HEK293 (cell line): ENCODE data around the gene MPC1.

Source experiments
- CTCF ChIA-PET: fragments of 350-600 bp; formaldehyde crosslinking; extraction: SDS; loops from one replicate; lab custom pipeline; 2021; ENCODE audit warnings: antibody characterized with exemption; lab: Yijun Ruan, JAX
- POLR2A ChIA-PET: fragments of 300-600 bp; formaldehyde crosslinking; extraction: SDS; loops from one replicate; lab custom pipeline; 2020; ENCODE audit warnings: antibody characterized with exemption, inconsistent platforms; lab: Yijun Ruan, JAX
- H3K27ac ChIP-seq: fragments of 200-500 bp; sonication (Bioruptor generic); 2 replicates; pipeline ENCODE4 v1.5.1; 2014; ENCODE audit warnings: low read depth, low read length, control low read depth, inconsistent platforms; ENCODE audit errors: extremely low read depth
- H3K36me3 ChIP-seq, 2 experiments: fragments of 200-500 bp in 1 of 2; sonication (Bioruptor generic) in 1 of 2; 1 replicate in 1 of 2; 2 replicates in 1 of 2; pipeline ENCODE4 v1.5.1; 2014 to 2017; ENCODE audit warnings: inconsistent platforms in 2 of 2, low read length in 2 of 2; ENCODE audit not compliant: control insufficient read depth in 2 of 2, insufficient read depth in 1 of 2
- H3K4me1 ChIP-seq: fragments of 200-500 bp; sonication (Bioruptor generic); 2 replicates; pipeline ENCODE4 v1.5.1; 2014; ENCODE audit warnings: mild to moderate bottlenecking, low read length, inconsistent platforms; ENCODE audit not compliant: control insufficient read depth, insufficient read depth
- H3K4me3 ChIP-seq: 2 replicates; pipeline ENCODE4 v1.5.1; 2011; ENCODE audit warnings: low read depth, mild to moderate bottlenecking, control low read depth, low read length, moderate library complexity
- H3K9me3 ChIP-seq: fragments of 200-500 bp; sonication (Bioruptor generic); 2 replicates; pipeline ENCODE4 v1.5.1; 2014; ENCODE audit warnings: low read depth, low read length, inconsistent platforms; ENCODE audit not compliant: control insufficient read depth, insufficient read depth
- FEZF1 ChIP-seq: fragments of 450-650 bp; formaldehyde crosslinking; IDR thresholded peaks from 2 replicates; pipeline ENCODE4 v1.5.1; 2016; ENCODE audit warnings: missing biosample characterization, missing genetic modification characterization
- GLI4 ChIP-seq: fragments of 450-650 bp; formaldehyde crosslinking; IDR thresholded peaks from 2 replicates; pipeline ENCODE4 v1.5.1; 2016; ENCODE audit warnings: missing biosample characterization, missing genetic modification characterization
- IKZF3 ChIP-seq: fragments of 450-650 bp; IDR thresholded peaks from 2 replicates; pipeline ENCODE4 v1.5.0; 2018; ENCODE audit warnings: missing biosample characterization, mild to moderate bottlenecking, missing genetic modification characterization, moderate library complexity
- KLF1 ChIP-seq: fragments of 450-650 bp; formaldehyde crosslinking; IDR thresholded peaks from 2 replicates; pipeline ENCODE4 v1.5.1; 2016; ENCODE audit warnings: missing biosample characterization, missing genetic modification characterization
- KLF10 ChIP-seq: fragments of 450-650 bp; IDR thresholded peaks from 2 replicates; pipeline ENCODE4 v1.5.1; 2018; ENCODE audit warnings: missing biosample characterization, mild to moderate bottlenecking, missing genetic modification characterization
- OVOL3 ChIP-seq: fragments of 450-650 bp; formaldehyde crosslinking; IDR thresholded peaks from 2 replicates; pipeline ENCODE4 v1.5.1; 2016; ENCODE audit warnings: missing biosample characterization, missing genetic modification characterization
- PRDM1 ChIP-seq: fragments of 450-650 bp; formaldehyde crosslinking; IDR thresholded peaks from 2 replicates; pipeline ENCODE4; 2016; ENCODE audit warnings: missing biosample characterization, missing genetic modification characterization
- ZBTB17 ChIP-seq: fragments of 450-650 bp; formaldehyde crosslinking; IDR thresholded peaks from 2 replicates; pipeline ENCODE4 v1.5.1; 2016; ENCODE audit warnings: missing biosample characterization, missing genetic modification characterization
- ZBTB21 ChIP-seq: fragments of 450-650 bp; formaldehyde crosslinking; IDR thresholded peaks from 2 replicates; pipeline ENCODE4 v1.5.1; 2017; ENCODE audit warnings: missing biosample characterization, missing genetic modification characterization
- ZBTB7A ChIP-seq: fragments of 450-650 bp; formaldehyde crosslinking; IDR thresholded peaks from 2 replicates; pipeline ENCODE4 v1.5.1; 2016; ENCODE audit warnings: low read depth, missing biosample characterization, missing genetic modification characterization
- ZEB2 ChIP-seq: fragments of 450-650 bp; formaldehyde crosslinking; IDR thresholded peaks from 2 replicates; pipeline ENCODE4 v1.5.1; 2016; ENCODE audit warnings: missing biosample characterization, missing genetic modification characterization
- ZNF266 ChIP-seq: fragments of 450-650 bp; formaldehyde crosslinking; IDR thresholded peaks from 2 replicates; pipeline ENCODE4 v1.5.1; 2016; ENCODE audit warnings: missing biosample characterization, missing genetic modification characterization, low read depth
- ZNF404 ChIP-seq: fragments of 450-650 bp; formaldehyde crosslinking; IDR thresholded peaks from 2 replicates; pipeline ENCODE4 v1.5.1; 2017; ENCODE audit warnings: missing biosample characterization, missing genetic modification characterization
- ZNF423 ChIP-seq: fragments of 450-650 bp; formaldehyde crosslinking; IDR thresholded peaks from 2 replicates; pipeline ENCODE4 v1.5.1; 2016; ENCODE audit warnings: missing biosample characterization, missing genetic modification characterization
- ZNF514 ChIP-seq: fragments of 450-650 bp; formaldehyde crosslinking; IDR thresholded peaks from 2 replicates; pipeline ENCODE4 v1.5.1; 2016; ENCODE audit warnings: missing biosample characterization, missing genetic modification characterization
- ZNF561 ChIP-seq: fragments of 450-650 bp; IDR thresholded peaks from 2 replicates; pipeline ENCODE4 v1.5.1; 2018; ENCODE audit warnings: missing biosample characterization, missing genetic modification characterization, borderline replicate concordance
- ZNF658 ChIP-seq: fragments of 450-650 bp; formaldehyde crosslinking; IDR thresholded peaks from 2 replicates; pipeline ENCODE4; 2016; ENCODE audit warnings: missing biosample characterization, missing genetic modification characterization
- TF ChIP-seq, protein P1 (sequence below): fragments of 450-650 bp; formaldehyde crosslinking; IDR thresholded peaks from 2 replicates; pipeline ENCODE4 v1.5.1; 2016; ENCODE audit warnings: missing biosample characterization, missing genetic modification characterization
- TF ChIP-seq, protein P2 (sequence below): fragments of 450-650 bp; formaldehyde crosslinking; IDR thresholded peaks from 2 replicates; pipeline ENCODE4 v1.5.1; 2016; ENCODE audit warnings: missing biosample characterization, missing genetic modification characterization, borderline replicate concordance
- TF ChIP-seq, protein P3 (sequence below): fragments of 450-650 bp; formaldehyde crosslinking; IDR thresholded peaks from 2 replicates; pipeline ENCODE4 v1.5.1; 2016; ENCODE audit warnings: missing biosample characterization, missing genetic modification characterization
- TF ChIP-seq, protein P4 (sequence below): fragments of 450-650 bp; formaldehyde crosslinking; IDR thresholded peaks from 2 replicates; pipeline ENCODE4 v1.5.1; 2016; ENCODE audit warnings: missing biosample characterization, missing genetic modification characterization
- TF ChIP-seq, protein P5 (sequence below): fragments of 450-650 bp; formaldehyde crosslinking; IDR thresholded peaks from 2 replicates; pipeline ENCODE4 v1.5.1; 2016; ENCODE audit warnings: missing biosample characterization, missing genetic modification characterization

Gene MPC1

DNA sequence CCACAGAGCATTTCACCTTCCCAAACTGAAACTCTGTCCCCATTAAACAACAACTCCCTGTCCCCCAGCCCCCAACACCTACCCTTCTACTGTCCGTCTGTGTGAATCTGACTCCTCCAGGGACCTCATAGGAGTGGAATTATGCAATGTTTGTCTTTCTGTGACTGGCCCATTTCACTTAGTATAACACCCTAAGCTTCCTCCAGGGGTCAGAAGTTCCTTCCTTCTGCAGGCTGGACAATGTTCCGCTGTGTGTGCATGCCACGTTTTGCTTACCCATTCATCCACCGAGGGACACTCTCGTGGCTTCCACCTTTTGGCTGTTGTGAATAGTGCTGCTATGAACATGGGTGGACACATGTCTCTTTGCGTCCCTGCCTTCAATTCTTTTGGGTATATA lies 37.6 kb upstream of the MPC1 start:
- H3K4me1 ChIP-seq, result no peaks in the 10 kb centered on the region
- CTCF ChIA-PET, result interaction anchor here (0.6 kb wide), 2 partner anchors 39 to 553 kb away, joined by 4 read pairs; no protein-coding TSS in a partner anchor
- POLR2A ChIA-PET, result no interaction called here
- peaks cover 0 to 14% of the 10 kb centered on the region in 2 experiments; a peak in 2 of 3 replicates for H3K36me3 ChIP-seq
- no peak overlapping the region for H3K4me3 ChIP-seq
- H3K9me3 ChIP-seq, result no peaks in the 10 kb centered on the region
- TF ChIP-seq IKZF3 (tag by site-specific recombination) (no peak), ZNF514 (tag by site-specific recombination) (no peak)
- TF ChIP-seq, protein P1, sequence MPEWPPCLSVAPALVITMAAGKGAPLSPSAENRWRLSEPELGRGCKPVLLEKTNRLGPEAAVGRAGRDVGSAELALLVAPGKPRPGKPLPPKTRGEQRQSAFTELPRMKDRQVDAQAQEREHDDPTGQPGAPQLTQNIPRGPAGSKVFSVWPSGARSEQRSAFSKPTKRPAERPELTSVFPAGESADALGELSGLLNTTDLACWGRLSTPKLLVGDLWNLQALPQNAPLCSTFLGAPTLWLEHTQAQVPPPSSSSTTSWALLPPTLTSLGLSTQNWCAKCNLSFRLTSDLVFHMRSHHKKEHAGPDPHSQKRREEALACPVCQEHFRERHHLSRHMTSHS (tag by site-specific recombination), result no peak
- H3K27ac ChIP-seq, result no peak overlapping the region

DNA sequence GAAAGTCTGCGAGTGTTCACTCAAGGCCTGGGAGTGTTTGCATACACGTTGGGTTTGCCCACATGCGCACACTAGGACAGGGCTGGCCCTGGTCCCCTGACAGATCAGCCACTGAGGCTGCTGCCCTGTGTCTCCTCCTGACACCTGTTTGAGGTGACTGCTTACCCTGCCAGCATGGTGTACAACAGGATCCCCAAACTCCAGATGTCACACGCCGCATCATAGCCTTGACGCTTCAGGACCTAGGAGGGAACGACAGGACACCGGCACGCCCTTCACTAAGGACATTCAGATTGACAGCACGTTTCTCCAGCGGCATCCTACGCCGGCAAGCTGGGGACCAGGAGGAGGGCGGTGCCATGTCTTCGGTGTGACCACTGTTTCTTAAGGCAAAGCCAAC lies 37.0 kb upstream of the MPC1 start:
- no peaks in the 10 kb centered on the region for H3K4me1 ChIP-seq
- no peak overlapping the region for H3K4me3 ChIP-seq
- ChIA-PET POLR2A (no interaction called here), CTCF (interaction anchor here (0.6 to 1.0 kb wide), 2 partner anchors 200 to 552 kb away, joined by 3 to 4 read pairs; no protein-coding TSS in a partner anchor)
- no peaks in the 10 kb centered on the region for H3K9me3 ChIP-seq
- no peak overlapping the region for H3K27ac ChIP-seq
- TF ChIP-seq ZNF658 (no peak), GLI4 (no peak), ZBTB21 (tag by site-specific recombination) (no peak), KLF10 (tag by site-specific recombination) (no peak), OVOL3 (tag by site-specific recombination) (no peak), ZBTB17 (no peak), ZNF266 (no peak), FEZF1 (tag by site-specific recombination) (no peak), ZNF404 (no peak), PRDM1 (tag by site-specific recombination) (no peak), ZNF423 (tag by site-specific recombination) (no peak)
- TF ChIP-seq, protein P2, sequence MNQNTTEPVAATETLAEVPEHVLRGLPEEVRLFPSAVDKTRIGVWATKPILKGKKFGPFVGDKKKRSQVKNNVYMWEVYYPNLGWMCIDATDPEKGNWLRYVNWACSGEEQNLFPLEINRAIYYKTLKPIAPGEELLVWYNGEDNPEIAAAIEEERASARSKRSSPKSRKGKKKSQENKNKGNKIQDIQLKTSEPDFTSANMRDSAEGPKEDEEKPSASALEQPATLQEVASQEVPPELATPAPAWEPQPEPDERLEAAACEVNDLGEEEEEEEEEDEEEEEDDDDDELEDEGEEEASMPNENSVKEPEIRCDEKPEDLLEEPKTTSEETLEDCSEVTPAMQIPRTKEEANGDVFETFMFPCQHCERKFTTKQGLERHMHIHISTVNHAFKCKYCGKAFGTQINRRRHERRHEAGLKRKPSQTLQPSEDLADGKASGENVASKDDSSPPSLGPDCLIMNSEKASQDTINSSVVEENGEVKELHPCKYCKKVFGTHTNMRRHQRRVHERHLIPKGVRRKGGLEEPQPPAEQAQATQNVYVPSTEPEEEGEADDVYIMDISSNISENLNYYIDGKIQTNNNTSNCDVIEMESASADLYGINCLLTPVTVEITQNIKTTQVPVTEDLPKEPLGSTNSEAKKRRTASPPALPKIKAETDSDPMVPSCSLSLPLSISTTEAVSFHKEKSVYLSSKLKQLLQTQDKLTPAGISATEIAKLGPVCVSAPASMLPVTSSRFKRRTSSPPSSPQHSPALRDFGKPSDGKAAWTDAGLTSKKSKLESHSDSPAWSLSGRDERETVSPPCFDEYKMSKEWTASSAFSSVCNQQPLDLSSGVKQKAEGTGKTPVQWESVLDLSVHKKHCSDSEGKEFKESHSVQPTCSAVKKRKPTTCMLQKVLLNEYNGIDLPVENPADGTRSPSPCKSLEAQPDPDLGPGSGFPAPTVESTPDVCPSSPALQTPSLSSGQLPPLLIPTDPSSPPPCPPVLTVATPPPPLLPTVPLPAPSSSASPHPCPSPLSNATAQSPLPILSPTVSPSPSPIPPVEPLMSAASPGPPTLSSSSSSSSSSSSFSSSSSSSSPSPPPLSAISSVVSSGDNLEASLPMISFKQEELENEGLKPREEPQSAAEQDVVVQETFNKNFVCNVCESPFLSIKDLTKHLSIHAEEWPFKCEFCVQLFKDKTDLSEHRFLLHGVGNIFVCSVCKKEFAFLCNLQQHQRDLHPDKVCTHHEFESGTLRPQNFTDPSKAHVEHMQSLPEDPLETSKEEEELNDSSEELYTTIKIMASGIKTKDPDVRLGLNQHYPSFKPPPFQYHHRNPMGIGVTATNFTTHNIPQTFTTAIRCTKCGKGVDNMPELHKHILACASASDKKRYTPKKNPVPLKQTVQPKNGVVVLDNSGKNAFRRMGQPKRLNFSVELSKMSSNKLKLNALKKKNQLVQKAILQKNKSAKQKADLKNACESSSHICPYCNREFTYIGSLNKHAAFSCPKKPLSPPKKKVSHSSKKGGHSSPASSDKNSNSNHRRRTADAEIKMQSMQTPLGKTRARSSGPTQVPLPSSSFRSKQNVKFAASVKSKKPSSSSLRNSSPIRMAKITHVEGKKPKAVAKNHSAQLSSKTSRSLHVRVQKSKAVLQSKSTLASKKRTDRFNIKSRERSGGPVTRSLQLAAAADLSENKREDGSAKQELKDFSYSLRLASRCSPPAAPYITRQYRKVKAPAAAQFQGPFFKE, result no peak
- peaks cover 0 to 14% of the 10 kb centered on the region in 2 experiments; a peak in 2 of 3 replicates for H3K36me3 ChIP-seq

DNA sequence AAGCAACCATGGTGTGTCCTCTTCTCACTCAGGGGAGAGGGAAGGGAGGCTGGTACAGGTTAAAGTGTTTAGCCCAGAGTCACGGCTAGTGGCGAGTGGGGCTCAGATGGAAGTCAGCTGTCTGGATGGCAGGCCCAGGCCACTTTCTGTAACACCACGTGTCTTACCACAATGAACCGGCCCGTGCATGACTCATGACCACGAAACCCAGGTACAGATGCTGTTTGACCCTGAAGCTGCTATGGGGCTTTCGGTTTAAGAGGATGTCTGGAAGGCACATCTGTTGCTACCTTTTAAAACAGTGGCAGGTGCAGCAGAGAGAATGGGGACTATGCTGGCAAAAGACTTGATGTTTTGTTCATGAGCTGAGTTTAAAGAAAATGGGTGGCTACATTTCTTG lies 36.5 kb upstream of the MPC1 start:
- ChIA-PET CTCF (interaction anchor here (1.0 kb wide), 1 partner anchor 200 kb away, joined by 3 read pairs; no protein-coding TSS in a partner anchor), POLR2A (no interaction called here)
- TF ChIP-seq ZBTB7A (tag by site-specific recombination) (no peak), ZNF561 (no peak), ZEB2 (tag by site-specific recombination) (no peak), KLF1 (tag by site-specific recombination) (no peak)
- TF ChIP-seq, protein P3, sequence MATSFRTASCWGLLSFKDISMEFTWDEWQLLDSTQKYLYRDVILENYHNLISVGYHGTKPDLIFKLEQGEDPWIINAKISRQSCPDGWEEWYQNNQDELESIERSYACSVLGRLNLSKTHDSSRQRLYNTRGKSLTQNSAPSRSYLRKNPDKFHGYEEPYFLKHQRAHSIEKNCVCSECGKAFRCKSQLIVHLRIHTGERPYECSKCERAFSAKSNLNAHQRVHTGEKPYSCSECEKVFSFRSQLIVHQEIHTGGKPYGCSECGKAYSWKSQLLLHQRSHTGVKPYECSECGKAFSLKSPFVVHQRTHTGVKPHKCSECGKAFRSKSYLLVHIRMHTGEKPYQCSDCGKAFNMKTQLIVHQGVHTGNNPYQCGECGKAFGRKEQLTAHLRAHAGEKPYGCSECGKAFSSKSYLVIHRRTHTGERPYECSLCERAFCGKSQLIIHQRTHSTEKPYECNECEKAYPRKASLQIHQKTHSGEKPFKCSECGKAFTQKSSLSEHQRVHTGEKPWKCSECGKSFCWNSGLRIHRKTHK (tag by site-specific recombination), result no peak
- TF ChIP-seq, protein P4, sequence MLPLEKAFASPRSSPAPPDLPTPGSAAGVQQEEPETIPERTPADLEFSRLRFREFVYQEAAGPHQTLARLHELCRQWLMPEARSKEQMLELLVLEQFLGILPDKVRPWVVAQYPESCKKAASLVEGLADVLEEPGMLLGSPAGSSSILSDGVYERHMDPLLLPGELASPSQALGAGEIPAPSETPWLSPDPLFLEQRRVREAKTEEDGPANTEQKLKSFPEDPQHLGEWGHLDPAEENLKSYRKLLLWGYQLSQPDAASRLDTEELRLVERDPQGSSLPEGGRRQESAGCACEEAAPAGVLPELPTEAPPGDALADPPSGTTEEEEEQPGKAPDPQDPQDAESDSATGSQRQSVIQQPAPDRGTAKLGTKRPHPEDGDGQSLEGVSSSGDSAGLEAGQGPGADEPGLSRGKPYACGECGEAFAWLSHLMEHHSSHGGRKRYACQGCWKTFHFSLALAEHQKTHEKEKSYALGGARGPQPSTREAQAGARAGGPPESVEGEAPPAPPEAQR (tag by site-specific recombination), result no peak
- TF ChIP-seq, protein P5, sequence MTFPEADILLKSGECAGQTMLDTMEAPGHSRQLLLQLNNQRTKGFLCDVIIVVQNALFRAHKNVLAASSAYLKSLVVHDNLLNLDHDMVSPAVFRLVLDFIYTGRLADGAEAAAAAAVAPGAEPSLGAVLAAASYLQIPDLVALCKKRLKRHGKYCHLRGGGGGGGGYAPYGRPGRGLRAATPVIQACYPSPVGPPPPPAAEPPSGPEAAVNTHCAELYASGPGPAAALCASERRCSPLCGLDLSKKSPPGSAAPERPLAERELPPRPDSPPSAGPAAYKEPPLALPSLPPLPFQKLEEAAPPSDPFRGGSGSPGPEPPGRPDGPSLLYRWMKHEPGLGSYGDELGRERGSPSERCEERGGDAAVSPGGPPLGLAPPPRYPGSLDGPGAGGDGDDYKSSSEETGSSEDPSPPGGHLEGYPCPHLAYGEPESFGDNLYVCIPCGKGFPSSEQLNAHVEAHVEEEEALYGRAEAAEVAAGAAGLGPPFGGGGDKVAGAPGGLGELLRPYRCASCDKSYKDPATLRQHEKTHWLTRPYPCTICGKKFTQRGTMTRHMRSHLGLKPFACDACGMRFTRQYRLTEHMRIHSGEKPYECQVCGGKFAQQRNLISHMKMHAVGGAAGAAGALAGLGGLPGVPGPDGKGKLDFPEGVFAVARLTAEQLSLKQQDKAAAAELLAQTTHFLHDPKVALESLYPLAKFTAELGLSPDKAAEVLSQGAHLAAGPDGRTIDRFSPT (tag by site-specific recombination), result no peak
- H3K36me3 ChIP-seq, result peaks cover 0 to 14% of the 10 kb centered on the region in 2 experiments; a peak in 2 of 3 replicates
- H3K4me1 ChIP-seq, result no peaks in the 10 kb centered on the region
- no peak overlapping the region for H3K27ac ChIP-seq
- no peak overlapping the region for H3K4me3 ChIP-seq
- no peaks in the 10 kb centered on the region for H3K9me3 ChIP-seq
